GM21529 (cell line): ENCODE data around the gene TNIK.
"Not testable (repeated sequence)": the region's sequence is repeated elsewhere in the genome, so short reads cannot be mapped to it uniquely, and the experiment has no call there.

Experiments
- ATAC-seq: cut with Tn5 transposase; IDR thresholded peaks from one replicate; pipeline ENCODE4 v1.9.1; 2021; ENCODE audit not compliant: unreplicated experiment

TNIK gene

GRCh38 chr3:171389491-171389890 is 70.7 kb downstream of the TNIK start:
- no peak for ATAC-seq

DNA sequence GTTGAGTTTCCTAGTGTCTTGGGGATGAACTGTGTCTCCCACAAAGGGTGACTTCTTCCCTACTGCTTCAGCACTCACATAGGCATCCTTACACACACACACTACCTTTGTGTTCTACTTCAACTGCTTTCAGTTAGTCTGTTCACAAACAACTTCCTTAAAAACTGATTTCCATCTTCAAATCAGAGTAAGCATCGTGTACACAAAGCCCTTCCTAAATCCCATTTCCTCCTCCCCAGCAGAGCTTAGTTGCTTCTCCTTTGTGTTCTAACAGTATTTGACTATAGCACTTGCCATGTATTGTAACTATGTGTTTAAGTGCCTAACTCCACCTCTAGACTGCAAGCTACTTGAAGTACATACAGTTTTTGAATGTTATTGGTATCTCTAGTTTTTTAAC is 71.7 kb downstream of the TNIK start:
- no peak for ATAC-seq

DNA sequence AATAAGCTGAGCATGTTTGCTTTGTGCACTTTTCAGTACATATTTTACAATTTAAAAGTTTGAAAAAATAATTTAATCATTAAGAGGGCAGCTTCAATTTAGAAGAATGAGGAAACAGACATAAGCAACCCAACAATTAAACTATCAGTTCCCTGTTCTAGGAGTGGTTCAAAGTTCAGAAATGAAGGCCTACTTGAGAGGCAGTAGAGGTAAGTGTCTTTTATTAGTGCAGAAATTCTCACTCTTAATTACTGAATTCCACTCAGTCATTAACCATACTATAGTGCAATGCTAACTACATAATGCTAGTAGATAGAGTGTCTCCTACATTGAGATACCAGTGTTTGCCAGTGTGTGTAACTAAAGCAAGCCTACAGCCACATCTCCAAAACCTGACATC is 73.1 kb downstream of the TNIK start:
- ATAC-seq, result no peak

- no peak for ATAC-seq
Measured at GRCh38 chr3:171385086-171385485, 75.1 kb downstream of the TNIK start.

DNA sequence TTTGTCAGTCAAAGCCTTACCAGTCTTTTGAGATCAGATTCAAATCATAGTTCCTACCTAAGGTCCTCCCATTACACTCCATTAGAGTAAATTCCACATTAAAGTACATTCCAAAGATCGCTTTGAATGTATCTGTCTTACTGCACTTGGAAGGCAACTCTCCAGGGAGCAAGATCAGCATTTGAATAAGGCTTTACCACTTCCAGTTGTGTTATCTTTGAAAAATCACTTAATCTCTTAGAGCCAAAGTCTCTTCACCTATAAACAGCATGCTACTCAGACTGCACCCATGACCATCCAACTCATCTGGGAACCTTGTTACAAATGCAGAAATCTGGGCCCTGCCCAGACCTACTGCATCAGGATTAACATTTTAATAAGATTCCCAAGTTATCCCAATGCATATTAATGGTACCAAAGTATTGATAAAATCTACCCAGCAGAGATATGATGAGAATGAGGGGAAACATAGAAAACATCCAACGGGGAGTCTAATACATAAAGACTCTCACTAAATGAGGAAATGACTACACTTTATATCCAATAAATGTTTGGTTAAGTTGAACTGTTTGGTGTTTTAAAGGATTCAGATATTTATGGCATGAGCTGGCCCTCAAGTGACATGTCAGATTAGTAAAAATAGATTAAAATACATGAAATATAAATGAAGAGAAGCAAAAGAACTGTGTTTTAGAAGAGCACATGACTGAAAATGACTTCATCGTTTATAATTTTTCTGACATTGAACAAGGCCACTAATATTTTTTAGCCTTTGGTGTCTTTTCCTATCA is 75.9 kb downstream of the TNIK start:
- ATAC-seq, result no peak

GRCh38 chr3:171383206-171384018 is 76.8 kb downstream of the TNIK start:
- peak; percentile 77 for ATAC-seq

DNA sequence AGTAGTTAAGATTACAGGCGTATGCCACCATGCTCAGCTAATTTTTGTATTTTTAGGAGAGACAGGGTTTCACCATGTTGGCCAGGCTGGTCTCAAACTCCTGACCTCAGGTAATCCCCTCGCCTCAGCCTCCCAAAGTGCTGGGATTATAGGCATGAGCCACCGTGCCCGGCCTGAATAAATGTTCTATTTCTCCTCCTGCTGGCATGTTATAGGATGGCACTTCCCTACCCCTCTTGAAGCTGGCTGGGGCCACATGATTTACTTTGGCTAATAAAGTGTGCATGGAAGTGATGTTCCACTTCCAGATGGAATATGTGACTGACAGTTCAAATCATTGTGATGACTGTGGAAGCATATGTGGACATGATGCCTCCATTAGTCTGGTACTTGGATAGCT is 77.9 kb downstream of the TNIK start:
- ATAC-seq, result not testable (repeated sequence)

DNA sequence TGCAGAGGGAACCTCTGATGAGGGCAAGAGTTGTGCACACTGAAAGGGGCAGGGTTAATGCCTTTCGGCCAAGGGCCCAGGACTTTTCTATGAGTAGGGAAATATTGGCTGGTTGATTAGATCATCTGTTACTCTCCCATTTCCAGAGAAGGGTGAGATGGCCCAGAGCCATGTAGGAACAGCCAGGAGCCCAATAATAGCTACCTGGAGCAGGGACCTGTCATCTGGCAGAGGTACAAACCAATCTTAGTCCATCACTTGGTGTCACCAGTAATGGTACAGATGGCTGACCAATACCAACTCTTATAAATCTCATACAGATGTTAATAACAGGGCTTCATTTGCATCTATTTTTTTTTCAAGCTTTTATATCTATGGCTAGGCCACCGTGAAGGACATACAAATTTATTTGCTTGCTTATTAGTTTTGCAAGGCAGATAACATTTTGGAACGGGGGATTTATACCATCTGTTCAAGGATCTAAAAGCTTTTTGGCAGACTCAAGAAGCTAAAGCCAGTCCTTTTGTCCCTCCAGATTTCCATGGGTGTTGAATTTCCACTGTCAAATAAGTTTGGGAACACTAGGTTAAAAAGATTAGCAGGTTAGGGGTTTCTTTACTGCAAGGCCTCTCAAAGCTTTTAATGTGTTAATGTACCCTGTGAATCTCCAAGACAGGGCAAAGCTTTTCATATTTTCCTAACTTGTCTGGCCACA is 79.3 kb downstream of the TNIK start:
- no peak for ATAC-seq

DNA sequence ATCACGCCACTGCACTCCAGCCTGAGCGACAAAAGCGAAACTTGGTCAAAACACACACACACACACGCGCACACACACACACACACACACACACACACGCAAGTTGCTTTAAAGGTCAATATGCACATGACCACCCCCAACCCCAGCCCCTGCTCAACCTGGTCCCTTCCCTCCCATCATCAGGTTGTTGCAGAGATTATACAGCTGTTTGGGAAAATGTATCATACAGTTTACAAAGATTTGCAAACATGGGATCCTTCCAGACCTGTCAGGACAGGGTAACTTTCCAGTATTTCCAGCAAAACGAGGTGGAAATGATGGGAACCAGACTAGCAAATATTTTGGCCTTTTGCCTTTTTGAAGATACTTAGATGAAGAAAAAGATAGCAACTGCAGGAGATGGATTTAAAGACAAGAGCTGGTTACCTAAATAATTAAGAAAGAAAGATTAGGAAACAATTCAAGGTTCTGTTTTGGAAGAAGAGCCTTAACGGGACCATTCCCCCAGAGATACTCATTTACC is 80.2 kb downstream of the TNIK start:
- no peak for ATAC-seq

GRCh38 chr3:171379281-171379680 is 80.9 kb downstream of the TNIK start:
- no peak for ATAC-seq

DNA sequence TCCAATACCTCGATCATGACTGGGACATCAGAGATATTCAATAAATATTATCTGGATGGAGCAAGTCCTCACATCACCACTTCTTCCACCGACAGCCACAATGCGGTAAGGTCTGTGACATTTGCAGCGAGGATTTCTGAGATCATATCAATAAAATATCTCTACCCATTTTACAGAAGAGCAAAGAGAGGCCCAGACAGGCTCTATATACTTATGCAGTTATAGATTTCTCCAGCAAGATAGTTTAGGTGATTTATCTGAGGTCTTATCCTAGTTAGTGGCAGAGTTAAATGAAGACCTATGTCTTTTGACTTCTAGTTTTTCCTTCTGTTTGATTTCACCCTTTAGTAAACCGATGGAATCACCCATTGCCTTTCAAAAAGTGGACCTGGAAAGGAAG is 81.6 kb downstream of the TNIK start:
- ATAC-seq, result no peak

DNA sequence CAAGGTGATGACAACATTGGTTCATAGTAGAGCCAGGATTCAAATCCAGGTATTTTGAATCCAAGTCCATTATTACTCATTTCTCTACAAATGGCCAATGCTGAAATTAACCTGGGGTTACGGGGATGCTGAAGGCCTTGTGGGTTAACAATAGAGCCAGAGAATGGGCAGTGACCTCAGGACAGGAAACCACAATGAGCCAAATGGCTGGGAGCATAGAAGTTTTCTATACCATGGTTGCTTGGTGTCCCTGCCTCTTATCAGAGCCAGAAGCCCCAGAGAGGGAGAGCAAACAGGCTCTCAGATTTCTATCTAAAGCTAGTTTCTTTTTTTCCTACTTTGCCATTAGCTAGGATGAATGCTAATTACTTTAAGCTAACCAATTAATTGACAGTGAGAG is 82.3 kb downstream of the TNIK start:
- ATAC-seq, result no peak

- ATAC-seq, result no peak
Measured at GRCh38 chr3:171376596-171376947, 83.6 kb downstream of the TNIK start.

- no peak for ATAC-seq
Measured at GRCh38 chr3:171375666-171376595, 84.3 kb downstream of the TNIK start.

DNA sequence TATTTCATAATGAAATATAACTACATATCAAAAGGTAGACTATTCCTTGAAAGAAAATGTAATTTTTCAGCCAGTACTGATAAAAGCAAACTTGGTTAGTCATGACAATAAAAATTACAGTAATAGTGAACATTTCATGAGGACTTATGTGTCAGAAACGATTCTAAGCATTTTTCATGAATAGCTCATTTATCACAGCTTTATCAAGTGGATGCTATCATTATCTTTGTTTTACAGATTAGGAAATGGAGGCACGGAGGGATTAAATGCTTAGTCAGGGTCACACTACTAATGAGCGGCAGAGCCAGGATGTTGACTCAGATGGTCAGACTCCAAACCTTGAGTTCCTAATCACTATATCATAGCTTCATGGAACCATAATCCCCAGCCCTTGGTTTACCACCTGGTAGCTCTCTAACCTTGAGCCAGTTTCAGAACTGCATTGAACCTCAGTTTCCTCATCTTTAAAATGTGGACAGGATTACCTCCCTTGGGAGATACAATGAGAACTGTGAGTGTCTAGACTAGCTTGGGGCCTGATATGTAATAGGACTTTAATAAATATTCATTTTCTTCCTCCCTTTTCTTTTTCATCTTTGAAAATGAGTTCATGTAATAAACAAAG is 85.4 kb downstream of the TNIK start:
- ATAC-seq, result no peak

DNA sequence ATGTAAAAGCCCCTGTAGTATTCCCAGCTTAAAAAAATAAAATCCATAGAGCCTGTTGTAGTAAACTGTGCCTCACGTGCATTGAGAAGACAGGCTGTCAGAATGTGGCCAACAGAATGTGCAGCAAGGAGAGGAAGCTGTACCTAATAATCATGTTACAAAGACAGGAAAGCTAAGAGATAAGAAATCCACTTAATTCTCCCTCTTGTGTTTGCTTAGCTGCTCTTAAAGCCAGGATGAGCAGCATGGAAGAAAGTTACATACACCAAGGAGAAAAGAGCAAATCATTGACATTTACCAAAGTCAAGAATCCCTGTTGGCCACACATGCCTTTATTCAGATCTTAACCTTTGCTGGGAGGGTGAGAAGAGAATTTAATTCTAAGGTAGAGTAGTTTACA is 85.9 kb downstream of the TNIK start:
- ATAC-seq, result no peak

DNA sequence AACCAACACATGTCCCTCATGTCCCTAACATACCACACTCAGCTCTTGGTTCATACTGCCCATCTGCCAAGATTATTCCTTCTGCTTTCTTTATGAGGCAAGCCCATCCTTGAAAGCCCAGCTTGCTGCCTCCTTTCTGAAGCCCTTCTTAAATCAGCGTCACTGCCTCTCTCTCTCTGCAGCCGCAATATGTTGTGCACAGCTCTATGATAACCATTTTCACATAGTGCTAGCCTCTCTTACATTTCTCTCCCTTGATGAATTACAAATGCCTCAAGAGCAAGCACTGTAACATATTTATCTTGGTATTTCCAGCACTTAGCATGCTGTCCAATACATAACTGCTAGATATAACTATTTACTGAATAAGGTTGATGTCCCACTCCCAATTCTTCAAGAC is 86.5 kb downstream of the TNIK start:
- no peak for ATAC-seq

DNA sequence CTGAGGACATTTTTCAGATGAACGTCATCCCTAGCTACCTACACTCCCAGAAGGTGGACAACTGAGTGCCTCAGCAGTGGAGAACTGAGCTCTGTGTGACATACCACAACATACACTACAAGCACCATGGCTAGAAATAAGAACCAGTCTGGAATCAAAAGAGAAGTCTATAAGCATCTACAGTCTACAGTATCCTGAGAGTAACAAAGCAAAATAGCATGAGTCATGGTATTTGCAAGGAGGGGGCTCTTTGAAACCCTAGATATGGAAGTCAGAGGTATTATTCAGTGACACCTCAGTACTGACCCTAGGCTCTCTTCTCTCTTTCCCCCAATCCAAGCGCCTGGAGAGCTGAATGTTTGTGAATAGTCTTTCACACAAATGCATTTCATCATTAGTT is 87.5 kb downstream of the TNIK start:
- ATAC-seq, result no peak

- ATAC-seq, result no peak
Measured at GRCh38 chr3:171371354-171371753, 88.9 kb downstream of the TNIK start.

GRCh38 chr3:171369156-171369555 is 91.0 kb downstream of the TNIK start:
- ATAC-seq, result no peak
